Adrenal gland (tissue), 12 donors: ENCODE results near the gene PKP4. TPM values are rescaled to one million over a fixed set of nuclear protein-coding genes. Genes with fewer than 3 reads are reported as not detected.

Experiments
- DNase-seq, 7 donors: peaks; one replicate each; pipeline ENCODE4 v3.0.0-alpha.2; 2019 to 2020
- H3K27ac ChIP-seq, 5 donors: fragments of 200-600 bp; sonication (generic) in 4 of 5; 1 replicate in 3 of 5; 2 replicates in 2 of 5; pipeline versions ENCODE4 v1.5.1 to v1.8.0; 2016 to 2020; ENCODE audit warnings: mild to moderate bottlenecking in 1 of 5
- H3K27me3 ChIP-seq: fragments of 200-600 bp; 2 replicates; pipeline ENCODE4 v1.8.0; 2021
- H3K36me3 ChIP-seq, 2 donors: fragments of 200-600 bp; replicated peaks in 1 of 2; 1 replicate in 1 of 2; 2 replicates in 1 of 2; pipeline versions ENCODE4 v1.5.1 to v1.8.0; 2018 to 2022
- H3K4me1 ChIP-seq, 2 donors: fragments of 200-600 bp; replicated peaks in 1 of 2; 1 replicate in 1 of 2; 2 replicates in 1 of 2; pipeline versions ENCODE4 v1.5.1 to v1.8.0; 2018 to 2021
- H3K4me3 ChIP-seq, 4 donors: fragments of 200-600 bp; sonication (generic) in 3 of 4; one replicate each; pipeline ENCODE4 v1.5.1; 2016 to 2018
- H3K9me3 ChIP-seq, 3 donors: fragments of 200-600 bp; sonication (generic) in 1 of 3; replicated peaks in 1 of 3; 1 replicate in 2 of 3; 2 replicates in 1 of 3; pipeline versions ENCODE4 v1.5.1 to v1.8.0; 2016 to 2021
- POLR2A ChIP-seq, 2 donors: fragments of 450-650 bp; IDR thresholded peaks; one replicate each; pipeline ENCODE4 v1.6.1; 2017; ENCODE audit warnings: antibody characterized with exemption in 2 of 2, mild to moderate bottlenecking in 2 of 2, moderate library complexity in 1 of 2
- WGBS, 4 donors: extraction: QIAGEN DNeasy Blood & Tissue Kit in 2 of 4; methylation state at CpG; one replicate each; pipeline versions ENCODE4 v1.1.5 to v1.1.7; 2013 to 2017; 5-methylcytosine and 5-hydroxymethylcytosine counted together
- intact Hi-C, 2 donors: fragments of 100-400 bp; cut with DNase I; formaldehyde crosslinking; loops; one replicate each; pipeline versions ENCODE4 v1.14.1 to v1.15.0; 2022 to 2023
- polyA plus RNA-seq, 3 donors: library from polyadenylated mRNA; stranded (reverse); fragments of 200-250 nt in 2 of 3; fragments of 350-450 nt in 1 of 3; fragmentation: Illumina TruSeq in 1 of 3; extraction: RNeasy Lipid Tissue Mini Kit (QIAGEN cat#74804) in 1 of 3; gene quantifications; one replicate each; pipeline ENCODE4 v1.2.3, GENCODE V29; 2013 to 2014
- total RNA-seq, 9 donors: library from RNA; depleted of rRNA in 4 of 9; stranded (reverse); fragments of >200 nt in 4 of 9; fragments of 120-200 nt in 1 of 9; fragmentation: NEBNext Ultra II Directional in 1 of 9; extraction: Animal tissue kit (Norgen Biotek cat#: 25700) in 1 of 9; gene quantifications; one replicate each; pipeline versions ENCODE4 v1.1.0 to v1.2.4, GENCODE V29; 2013 to 2023
- TF ChIP-seq, protein P1 (sequence below), 6 experiments: fragments of 450-650 bp in 4 of 6; fragments of 200-600 bp in 2 of 6; sonication (generic) in 1 of 6; IDR thresholded peaks; 1 replicate in 5 of 6; 2 replicates in 1 of 6; pipeline versions ENCODE4 v1.5.1 to v1.8.0; 2016 to 2021; ENCODE audit warnings: antibody characterized with exemption in 6 of 6, mild to moderate bottlenecking in 2 of 6, moderate library complexity in 1 of 6
- donor health status: healthy with polysubstance abuse.
- donor health status: Bipolar disorder and iron deficiency.
- donor health status: DM: yes; HTN: yes; CAD: no.
- donor health status: DM: no; HTN: no; CAD: no.
- donor health status: DM: no; HTN: no; CAD: no.
- donor health status: DM: yes; HTN: yes; CAD: no.

The PKP4 gene
- total and polyA plus RNA-seq, 12 donors, result 15.6 to 34.9 (median 23.3) TPM

DNA sequence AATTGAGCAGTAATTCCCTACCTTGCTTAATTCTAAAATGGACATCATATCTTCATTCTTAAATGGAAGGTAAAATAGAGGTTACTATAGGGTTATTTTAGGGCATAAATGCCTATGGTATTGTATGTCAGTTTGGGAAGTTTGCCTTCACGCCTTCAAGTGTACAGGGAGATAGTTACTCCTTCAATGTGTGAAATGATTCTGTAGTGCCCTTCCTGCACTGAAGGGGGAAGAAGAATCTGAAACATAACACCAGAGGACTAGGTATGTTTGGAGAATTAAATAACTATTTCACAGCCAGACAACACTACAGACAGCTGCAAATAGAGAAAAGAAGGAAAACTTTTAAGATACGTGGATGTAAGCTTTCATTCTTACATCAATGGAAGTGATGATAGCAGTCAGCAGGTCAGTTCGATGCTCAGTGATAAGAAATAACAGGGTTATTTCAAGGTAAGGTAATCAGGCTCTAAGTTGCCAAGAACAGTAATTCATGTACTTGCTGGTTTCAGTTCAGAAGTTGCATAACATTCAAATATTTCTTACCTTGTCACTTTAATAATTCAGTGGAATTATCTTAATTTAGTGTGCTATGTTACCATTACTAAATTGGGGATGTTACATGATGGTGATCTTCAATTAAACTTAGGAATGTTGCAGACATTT lies 4.0 kb downstream of the PKP4 start:
- Histone ChIP-seq H3K4me1 (peaks cover 0 to 16% of the 10 kb centered on the region in 2 donors), H3K9me3 (no peaks in the 10 kb centered on the region), H3K27me3 (no peaks in the 10 kb centered on the region), H3K36me3 (no peaks in the 10 kb centered on the region), H3K4me3 (no peak overlapping the region), H3K27ac (no peak overlapping the region)
- intact Hi-C loops, result no loop called here
- DNase-seq, result no peak
- 33 to 54% (median 49%) methylated on average over 3 of the region's 3 CpGs for WGBS, 4 donors
- TF ChIP-seq, protein P1, sequence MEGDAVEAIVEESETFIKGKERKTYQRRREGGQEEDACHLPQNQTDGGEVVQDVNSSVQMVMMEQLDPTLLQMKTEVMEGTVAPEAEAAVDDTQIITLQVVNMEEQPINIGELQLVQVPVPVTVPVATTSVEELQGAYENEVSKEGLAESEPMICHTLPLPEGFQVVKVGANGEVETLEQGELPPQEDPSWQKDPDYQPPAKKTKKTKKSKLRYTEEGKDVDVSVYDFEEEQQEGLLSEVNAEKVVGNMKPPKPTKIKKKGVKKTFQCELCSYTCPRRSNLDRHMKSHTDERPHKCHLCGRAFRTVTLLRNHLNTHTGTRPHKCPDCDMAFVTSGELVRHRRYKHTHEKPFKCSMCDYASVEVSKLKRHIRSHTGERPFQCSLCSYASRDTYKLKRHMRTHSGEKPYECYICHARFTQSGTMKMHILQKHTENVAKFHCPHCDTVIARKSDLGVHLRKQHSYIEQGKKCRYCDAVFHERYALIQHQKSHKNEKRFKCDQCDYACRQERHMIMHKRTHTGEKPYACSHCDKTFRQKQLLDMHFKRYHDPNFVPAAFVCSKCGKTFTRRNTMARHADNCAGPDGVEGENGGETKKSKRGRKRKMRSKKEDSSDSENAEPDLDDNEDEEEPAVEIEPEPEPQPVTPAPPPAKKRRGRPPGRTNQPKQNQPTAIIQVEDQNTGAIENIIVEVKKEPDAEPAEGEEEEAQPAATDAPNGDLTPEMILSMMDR (IDR thresholded peaks at IDR 0.05), result peak in 1 of 6 experiments; percentile 18
- TF ChIP-seq POLR2A (IDR thresholded peaks at IDR 0.05), result no peak

DNA sequence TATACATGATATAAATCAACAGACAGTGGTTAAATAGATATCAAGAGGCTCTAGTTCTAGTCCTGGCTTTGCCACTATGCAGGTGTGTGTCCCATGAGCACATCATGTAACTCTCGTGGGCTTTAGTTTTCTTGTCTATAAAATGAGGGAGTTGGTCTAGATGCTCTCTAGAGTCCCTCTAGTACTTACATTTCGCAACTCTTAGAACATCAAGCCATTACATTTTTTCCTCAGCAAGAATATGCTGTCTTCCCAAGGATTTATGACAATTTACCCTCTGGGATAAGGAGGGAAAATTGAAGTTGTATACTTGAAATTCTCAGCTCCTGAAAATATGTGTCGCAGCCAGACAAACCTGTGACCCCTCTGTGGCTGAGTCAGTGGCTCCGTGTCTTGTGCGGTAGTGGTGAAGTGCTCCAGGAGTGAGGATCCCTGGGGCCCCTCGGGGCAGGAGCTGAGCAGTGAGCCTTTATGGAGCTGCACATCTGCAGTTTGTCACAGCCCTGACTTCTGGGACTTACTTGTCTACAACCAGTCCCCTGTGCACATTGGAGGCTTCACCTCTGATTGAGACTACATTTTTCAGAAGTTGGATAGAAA lies 6.8 kb downstream of the PKP4 start:
- no peak for TF ChIP-seq POLR2A (IDR thresholded peaks at IDR 0.05)
- TF ChIP-seq, protein P1 (IDR thresholded peaks at IDR 0.05), result no peak
- intact Hi-C loops, result no loop called here
- H3K9me3 ChIP-seq, result no peaks in the 10 kb centered on the region
- no peaks in the 10 kb centered on the region for H3K36me3 ChIP-seq
- DNase-seq, result peak in 1 of 7 donors; percentile 57
- 83 to 97% (median 90%) methylated on average over 4 to 6 of the region's 6 CpGs for WGBS, 4 donors
- H3K4me3 ChIP-seq, result no peak overlapping the region
- H3K27ac ChIP-seq, result no peak overlapping the region
- peaks cover 0 to 11% of the 10 kb centered on the region in 2 donors for H3K4me1 ChIP-seq
- no peaks in the 10 kb centered on the region for H3K27me3 ChIP-seq

- DNase-seq, result no peak
Measured at GRCh38 chr2:158464426-158465281, 7.9 kb downstream of the PKP4 start.

More at GRCh38 chr2:158464426-158465281, 7.9 kb downstream of the PKP4 start:
- no peaks in the 10 kb centered on the region for H3K36me3 ChIP-seq
- no peaks in the 10 kb centered on the region for H3K27me3 ChIP-seq
- H3K4me1 ChIP-seq, result peaks cover 0 to 11% of the 10 kb centered on the region in 2 donors
- TF ChIP-seq, protein P1 (IDR thresholded peaks at IDR 0.05), result peak; percentile 7 to 49 (median 30)
- TF ChIP-seq POLR2A (IDR thresholded peaks at IDR 0.05), result no peak
- no peak overlapping the region for H3K27ac ChIP-seq
- 83 to 87% (median 85%) methylated on average over 4 of the region's 4 CpGs for WGBS, 4 donors
- H3K9me3 ChIP-seq, result no peaks in the 10 kb centered on the region
- intact Hi-C loops, result no loop called here
- no peak overlapping the region for H3K4me3 ChIP-seq
